Bronchial epithelial cell (primary cell): ENCODE data around the gene LTB4R. TPM values are rescaled to one million over a fixed set of nuclear protein-coding genes. Genes with fewer than 3 reads are reported as not detected.
A peak's percentile ranks its signal among the peaks of the same experiment; 100 is the strongest.

Source experiments
- DNase-seq: peaks from one replicate; pipeline ENCODE4 v3.0.0-alpha.2; 2010; ENCODE audit warnings: low read depth
- FAIRE-seq: peaks from 2 replicates; lab custom pipeline; 2011; peaks lifted over from hg19 to GRCh38; lab: Jason Lieb, UNC
- H3K27me3 ChIP-seq: 2 replicates; pipeline ENCODE4 v1.5.1; 2011; ENCODE audit warnings: low read length; ENCODE audit not compliant: control insufficient read depth, insufficient read depth
- H3K36me3 ChIP-seq: 2 replicates; pipeline ENCODE4 v1.5.1; 2011; ENCODE audit warnings: low read length; ENCODE audit not compliant: control insufficient read depth, insufficient read depth
- H3K4me3 ChIP-seq: 2 replicates; pipeline ENCODE4 v1.5.1; 2011; ENCODE audit warnings: mild to moderate bottlenecking, low read depth, low read length, control low read depth
- CTCF ChIP-seq: IDR thresholded peaks from 2 replicates; pipeline ENCODE4 v1.5.1; 2011; ENCODE audit warnings: mild to moderate bottlenecking, moderate library complexity, low read length, control low read depth, inconsistent platforms; ENCODE audit not compliant: insufficient read depth, severe bottlenecking
- total RNA-seq: library from RNA; depleted of rRNA; stranded (reverse); fragments of >200 nt; gene quantifications from 2 replicates; pipeline ENCODE4 v1.2.1, GENCODE V29; 2014

Gene LTB4R, protein sequence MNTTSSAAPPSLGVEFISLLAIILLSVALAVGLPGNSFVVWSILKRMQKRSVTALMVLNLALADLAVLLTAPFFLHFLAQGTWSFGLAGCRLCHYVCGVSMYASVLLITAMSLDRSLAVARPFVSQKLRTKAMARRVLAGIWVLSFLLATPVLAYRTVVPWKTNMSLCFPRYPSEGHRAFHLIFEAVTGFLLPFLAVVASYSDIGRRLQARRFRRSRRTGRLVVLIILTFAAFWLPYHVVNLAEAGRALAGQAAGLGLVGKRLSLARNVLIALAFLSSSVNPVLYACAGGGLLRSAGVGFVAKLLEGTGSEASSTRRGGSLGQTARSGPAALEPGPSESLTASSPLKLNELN
- total RNA-seq, result 3.7 and 9.6 TPM in 2 replicates

- TF ChIP-seq CTCF, result peak; percentile 17
- peaks cover 8% of the 10 kb centered on the region for H3K36me3 ChIP-seq
- FAIRE-seq (no peak), DNase-seq (peak; percentile 59)
- no peaks in the 10 kb centered on the region for H3K27me3 ChIP-seq
- peak within 1 kb of the TSS; percentile 28 for H3K4me3 ChIP-seq
Measured at GRCh38 chr14:24310646-24311604, at the start of gene LTB4R. Gene LTB4R, plus strand, starts transcription at chr14:24311502. Its CDS starts 4,150 bp downstream, at chr14:24315652.

GRCh38 chr14:24261969-24262327 lies 49.4 kb upstream of the LTB4R start:
- peaks cover 27% of the 10 kb centered on the region for H3K36me3 ChIP-seq
- TF ChIP-seq CTCF, result no peak
- no peak for FAIRE-seq
- no peaks in the 10 kb centered on the region for H3K27me3 ChIP-seq
- peak overlapping the region; percentile 29 for H3K4me3 ChIP-seq
- DNase-seq, result no peak

GRCh38 chr14:24262821-24263733 lies 48.2 kb upstream of the LTB4R start, which contains the start of gene TGM1:
Gene TGM1, minus strand, starts transcription at chr14:24263177. Its CDS starts 825 bp downstream, at chr14:24262352.
- peaks cover 32% of the 10 kb centered on the region for H3K36me3 ChIP-seq
- DNase-seq, result peak; percentile 22
- no peak for TF ChIP-seq CTCF
- H3K27me3 ChIP-seq, result no peaks in the 10 kb centered on the region
- peak within 1 kb of the TSS; percentile 29 for H3K4me3 ChIP-seq
- FAIRE-seq, result no peak

- peaks cover 29% of the 10 kb centered on the region for H3K36me3 ChIP-seq
- FAIRE-seq (peak; percentile 68), DNase-seq (no peak)
- no peak overlapping the region for H3K4me3 ChIP-seq
- no peak for TF ChIP-seq CTCF
- no peaks in the 10 kb centered on the region for H3K27me3 ChIP-seq
Measured at GRCh38 chr14:24263848-24264247, 47.5 kb upstream of the LTB4R start.

- H3K4me3 ChIP-seq, result no peak overlapping the region
- no peaks in the 10 kb centered on the region for H3K27me3 ChIP-seq
- H3K36me3 ChIP-seq, result peaks cover 32% of the 10 kb centered on the region
- FAIRE-seq (no peak), DNase-seq (peak; percentile 91)
- no peak for TF ChIP-seq CTCF
Measured at GRCh38 chr14:24264298-24264697, 47.0 kb upstream of the LTB4R start.
